Stimulated activated CD4-positive, alpha-beta T cell treated with anti-CD3 and anti-CD28 coated beads, Interleukin-4, amount 100 ng/mL, for 4 hours (primary cell): ENCODE data around the gene NAALADL2.

Experiments
- DNase-seq, 2 experiments: peaks; one replicate each; pipeline ENCODE4 v3.0.0-alpha.2; 2020

Gene NAALADL2

DNA sequence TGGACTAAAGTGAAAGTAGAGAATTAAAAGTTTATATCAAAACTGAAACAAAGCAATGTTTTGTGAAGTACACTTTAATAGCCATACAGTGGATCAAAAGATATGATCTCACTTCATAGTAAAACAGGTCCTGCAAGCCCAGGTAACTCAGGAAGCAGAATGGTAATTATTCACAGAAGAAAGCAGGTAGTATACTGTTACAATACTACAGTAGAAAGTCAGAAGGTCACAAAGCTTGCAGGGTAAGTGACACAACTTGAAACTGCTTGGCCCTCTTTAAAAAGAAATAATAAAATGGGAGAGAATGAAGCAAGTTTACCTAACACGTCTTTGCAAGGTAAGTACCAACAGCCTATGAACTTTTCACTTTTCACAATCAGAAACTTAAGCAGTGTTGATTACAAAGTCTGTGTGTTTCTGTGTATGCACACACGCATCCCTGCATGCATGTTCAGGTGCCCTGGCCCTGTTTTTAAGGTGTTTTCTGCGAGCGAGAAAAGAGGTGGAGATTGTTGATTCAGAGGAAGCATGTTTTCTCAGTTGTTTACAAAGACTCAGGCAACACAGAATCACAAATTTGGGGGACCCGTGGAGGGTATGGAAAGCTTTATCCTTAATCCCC lies at the start of gene NAALADL2:
TSS of gene NAALADL2 (plus strand) at position 221 of the 622 bp plus-strand sequence.
- no peak for DNase-seq

DNA sequence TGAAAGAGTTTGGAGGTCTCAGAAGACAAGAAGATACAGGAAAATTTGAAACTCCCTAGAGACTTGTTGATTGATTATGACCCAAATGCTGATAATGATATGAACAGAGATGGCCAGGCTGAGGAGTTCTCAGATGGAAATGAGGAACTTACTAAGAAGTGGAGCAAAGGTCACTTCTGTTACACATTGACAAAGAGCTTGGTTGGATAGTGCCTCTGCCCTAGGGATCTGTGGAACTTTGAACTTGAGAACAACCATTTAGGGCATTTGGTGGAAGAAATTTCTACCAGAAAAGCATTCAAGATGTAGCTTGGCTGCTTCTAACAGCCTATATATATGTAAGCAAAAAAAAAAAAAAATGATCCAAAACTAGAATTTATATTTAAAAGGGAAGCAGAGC lies 48.9 kb upstream of the NAALADL2 start:
- no peak for DNase-seq

DNA sequence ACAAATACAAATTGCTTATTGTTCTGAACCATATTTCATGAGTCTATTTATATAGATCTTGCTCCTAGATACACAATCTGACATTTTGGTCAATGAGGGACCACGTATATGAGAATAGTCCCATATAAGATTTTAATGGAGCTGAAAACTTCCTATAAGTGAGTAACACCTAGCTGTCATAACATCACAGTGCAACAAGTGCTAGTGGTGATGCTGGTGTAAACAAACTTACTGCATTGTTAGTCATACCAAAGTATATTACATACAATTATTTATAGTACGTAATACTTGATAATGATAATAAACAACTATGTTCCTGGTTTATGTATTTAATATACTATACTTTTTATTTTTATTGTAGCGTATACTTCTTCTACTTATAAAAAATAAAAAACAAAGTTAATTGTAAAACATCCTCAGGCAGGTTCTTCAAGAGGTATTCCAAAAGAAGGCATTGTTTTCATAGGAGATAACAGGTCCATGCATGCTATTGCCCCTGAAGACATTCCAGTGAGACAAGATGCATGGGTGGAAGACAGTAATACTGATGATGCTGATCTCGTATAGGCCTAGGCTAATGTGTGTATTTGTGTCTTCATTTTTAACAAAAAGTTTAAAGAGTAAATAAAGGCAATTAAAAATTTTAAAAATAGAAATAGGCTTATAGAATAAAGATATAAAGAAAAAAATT lies 46.8 kb upstream of the NAALADL2 start:
- no peak for DNase-seq

GRCh38 chr3:174815750-174816149 lies 43.4 kb upstream of the NAALADL2 start:
- no peak for DNase-seq

DNA sequence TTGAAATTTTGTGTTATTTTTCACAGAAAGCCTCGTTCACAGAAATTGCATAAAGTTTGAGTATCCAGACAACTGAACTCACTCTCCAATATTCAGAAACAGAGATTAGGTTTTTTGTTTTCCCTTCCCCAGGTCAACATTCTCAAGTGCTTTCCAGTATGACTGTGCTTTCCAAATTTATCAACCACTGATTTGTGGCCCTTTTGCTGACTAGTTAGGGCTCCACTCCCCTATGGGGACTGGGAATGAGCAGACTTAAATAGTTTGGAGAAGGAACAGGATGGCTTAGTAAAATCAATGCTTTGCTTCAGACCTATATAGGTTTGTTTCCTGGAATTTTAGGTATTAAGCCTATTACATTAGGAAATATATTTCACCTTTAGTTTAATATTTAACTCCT lies 38.2 kb upstream of the NAALADL2 start:
- DNase-seq = no peak

GRCh38 chr3:174821477-174821876 lies 37.7 kb upstream of the NAALADL2 start:
- DNase-seq = no peak

DNA sequence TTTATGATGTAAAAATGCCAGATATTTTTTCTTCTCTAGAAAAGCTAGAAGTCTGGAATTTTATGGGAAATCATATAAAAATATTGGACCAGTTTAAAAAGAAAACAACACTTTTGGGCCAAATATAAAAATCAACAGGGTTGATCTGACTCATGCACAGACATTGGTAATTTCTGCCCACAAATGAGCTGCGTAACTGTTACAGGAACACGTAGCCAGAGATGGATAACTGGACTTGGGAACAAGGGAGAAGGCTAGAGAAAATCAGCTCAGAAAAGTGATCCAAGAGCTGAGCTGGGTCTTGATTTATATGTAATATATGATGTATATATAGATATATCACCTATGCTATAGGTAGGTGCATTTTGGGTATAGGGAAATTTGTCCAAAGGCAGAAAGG lies 36.8 kb upstream of the NAALADL2 start:
- no peak for DNase-seq

- DNase-seq = no peak
These were observed 33.1 kb upstream of the NAALADL2 start for GRCh38 chr3:174826069-174826468.

GRCh38 chr3:174844746-174845145 lies 14.4 kb upstream of the NAALADL2 start:
- no peak for DNase-seq

GRCh38 chr3:174846055-174846454 lies 13.1 kb upstream of the NAALADL2 start:
- no peak for DNase-seq

- no peak for DNase-seq
These were observed 4.1 kb upstream of the NAALADL2 start for GRCh38 chr3:174854987-174855386.

- no peak for DNase-seq
These were observed 1.8 kb upstream of the NAALADL2 start for GRCh38 chr3:174857301-174857700.

DNA sequence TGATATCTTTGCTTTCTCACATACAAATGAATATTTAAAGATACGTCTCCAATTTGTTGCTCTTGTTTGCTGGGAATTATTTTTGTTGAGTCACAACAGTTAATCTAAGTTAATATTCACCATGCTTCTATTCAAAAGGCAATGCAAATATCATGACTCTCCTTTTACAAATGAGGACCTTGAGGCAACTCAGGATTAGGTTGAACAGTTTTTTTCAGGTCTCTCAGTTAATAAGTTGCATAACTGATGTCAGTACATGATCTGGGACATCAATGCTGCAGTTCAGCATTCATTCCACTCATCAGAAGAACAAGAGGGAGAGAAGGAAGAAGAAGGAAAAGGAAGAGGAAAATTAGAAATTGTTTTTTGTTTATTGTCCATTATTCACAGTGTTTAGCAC lies 781 bp upstream of the NAALADL2 start:
- no peak for DNase-seq

DNA sequence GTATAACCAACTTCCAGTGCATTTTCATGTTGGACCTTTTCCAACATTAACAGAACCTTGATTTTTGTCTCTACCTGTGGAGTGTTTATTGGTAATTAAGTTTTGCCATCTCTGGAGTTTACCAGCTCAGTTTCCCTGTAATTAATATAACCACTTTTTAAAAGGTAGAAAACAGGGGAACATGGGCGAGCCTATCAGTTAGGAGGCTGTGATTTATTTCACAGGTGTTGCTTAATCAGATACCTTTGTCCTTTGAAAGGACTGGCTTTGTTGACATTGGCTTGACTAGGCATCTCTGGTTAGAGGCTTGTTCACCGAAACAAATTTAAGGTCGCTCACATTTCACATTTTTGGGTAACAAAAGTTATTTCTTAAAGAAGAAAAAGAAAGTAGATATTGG lies 622 bp downstream of the NAALADL2 start:
- DNase-seq = no peak

GRCh38 chr3:174862101-174862500 lies 3.0 kb downstream of the NAALADL2 start:
- DNase-seq = no peak

DNA sequence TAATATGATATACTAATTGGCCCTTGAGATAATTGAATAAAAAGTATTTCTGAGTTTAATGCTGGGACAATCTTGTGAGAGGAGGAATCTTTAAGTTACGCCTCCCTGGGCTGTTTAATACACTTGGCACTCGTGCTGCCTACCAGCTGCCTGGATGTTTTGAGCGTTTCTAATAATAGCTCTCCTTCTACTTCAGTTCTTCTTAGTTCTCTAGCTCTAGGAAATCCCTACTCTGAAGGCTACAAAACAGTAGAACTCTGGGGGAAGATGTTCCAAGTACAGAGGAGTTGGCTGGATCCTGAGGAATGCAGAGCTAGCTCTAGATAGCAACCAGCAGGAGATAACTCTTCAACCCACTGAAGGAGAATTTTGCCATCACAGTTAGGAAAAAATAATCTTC lies 3.5 kb downstream of the NAALADL2 start:
- DNase-seq = no peak

DNA sequence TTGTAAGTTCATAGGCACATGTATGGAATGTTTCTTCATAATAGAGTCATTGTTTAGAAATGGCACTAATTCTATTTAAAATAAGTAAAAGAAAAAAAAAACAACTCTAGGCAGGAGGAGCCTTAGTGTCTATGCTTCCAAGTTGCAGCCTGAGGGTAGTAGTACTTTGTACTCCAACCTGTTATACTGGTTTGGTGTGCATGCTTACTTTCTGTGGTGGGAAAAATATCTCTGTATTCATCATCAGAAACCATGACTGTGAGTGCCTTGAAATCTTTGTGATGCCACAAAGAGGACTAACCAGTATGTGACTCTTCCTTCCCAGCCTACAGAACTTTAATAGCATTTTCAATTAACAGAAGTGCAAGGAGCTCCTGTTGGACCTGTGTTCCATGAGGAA lies 4.4 kb downstream of the NAALADL2 start:
- no peak for DNase-seq

DNA sequence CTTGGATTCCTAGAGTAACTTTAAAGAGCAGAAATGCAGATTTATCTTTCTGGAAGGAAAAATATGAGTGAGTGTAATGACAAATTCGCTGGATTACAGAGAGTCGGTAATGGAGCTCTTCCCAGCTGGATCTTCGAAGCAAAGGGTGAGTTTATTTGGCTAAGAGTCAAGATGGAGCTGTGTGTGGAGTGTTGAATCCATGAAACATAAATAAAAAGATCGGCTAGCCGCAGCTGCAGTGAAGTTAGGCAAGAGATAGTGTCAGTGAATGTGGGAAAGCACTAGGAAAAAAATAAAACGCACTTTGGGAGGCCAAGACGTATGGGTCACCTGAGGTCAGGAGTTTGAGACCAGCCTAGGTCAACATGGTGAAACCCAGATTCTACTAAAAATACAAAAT lies 10.3 kb downstream of the NAALADL2 start:
- no peak for DNase-seq

DNA sequence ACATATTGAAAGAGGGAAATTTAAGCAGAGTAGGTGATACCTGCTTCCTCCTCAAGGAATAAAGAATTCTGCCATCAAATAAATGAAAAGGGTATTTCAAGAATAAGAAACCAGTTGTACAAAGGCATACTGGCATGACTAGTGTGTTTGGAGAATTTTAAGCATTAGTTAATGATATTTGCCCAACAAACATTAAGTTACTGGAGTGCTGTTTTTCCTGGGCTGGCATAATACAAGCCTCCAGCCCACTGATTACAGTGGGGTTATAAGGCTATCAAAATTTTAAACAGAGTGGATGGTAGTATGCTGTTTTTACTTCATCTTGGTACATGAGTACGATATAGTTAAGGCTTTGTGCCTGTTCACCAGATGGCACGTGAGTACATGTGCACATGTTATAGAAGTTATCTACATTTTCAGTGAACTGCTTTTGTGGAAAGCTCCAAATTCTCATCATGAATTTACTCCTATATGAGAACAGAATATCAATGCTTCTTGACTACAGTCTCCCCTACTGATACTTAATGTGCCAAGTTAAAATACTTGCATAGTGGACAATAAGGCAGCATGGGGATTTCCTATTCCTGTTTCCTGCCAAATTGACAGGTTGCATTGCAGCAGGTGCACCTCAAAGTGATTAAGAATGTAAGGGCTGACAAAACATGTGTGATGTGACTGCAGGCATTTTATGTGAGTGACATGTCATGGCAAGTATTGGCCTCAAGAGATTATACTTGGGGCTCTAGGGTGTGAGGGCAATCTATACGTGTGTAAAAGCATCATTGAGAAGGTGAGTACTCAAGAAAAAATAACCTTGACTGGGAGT lies 14.9 kb downstream of the NAALADL2 start:
- no peak for DNase-seq

- no peak for DNase-seq
These were observed 23.7 kb downstream of the NAALADL2 start for GRCh38 chr3:174882789-174883188.

GRCh38 chr3:174883881-174884675 lies 24.9 kb downstream of the NAALADL2 start:
- no peak for DNase-seq

DNA sequence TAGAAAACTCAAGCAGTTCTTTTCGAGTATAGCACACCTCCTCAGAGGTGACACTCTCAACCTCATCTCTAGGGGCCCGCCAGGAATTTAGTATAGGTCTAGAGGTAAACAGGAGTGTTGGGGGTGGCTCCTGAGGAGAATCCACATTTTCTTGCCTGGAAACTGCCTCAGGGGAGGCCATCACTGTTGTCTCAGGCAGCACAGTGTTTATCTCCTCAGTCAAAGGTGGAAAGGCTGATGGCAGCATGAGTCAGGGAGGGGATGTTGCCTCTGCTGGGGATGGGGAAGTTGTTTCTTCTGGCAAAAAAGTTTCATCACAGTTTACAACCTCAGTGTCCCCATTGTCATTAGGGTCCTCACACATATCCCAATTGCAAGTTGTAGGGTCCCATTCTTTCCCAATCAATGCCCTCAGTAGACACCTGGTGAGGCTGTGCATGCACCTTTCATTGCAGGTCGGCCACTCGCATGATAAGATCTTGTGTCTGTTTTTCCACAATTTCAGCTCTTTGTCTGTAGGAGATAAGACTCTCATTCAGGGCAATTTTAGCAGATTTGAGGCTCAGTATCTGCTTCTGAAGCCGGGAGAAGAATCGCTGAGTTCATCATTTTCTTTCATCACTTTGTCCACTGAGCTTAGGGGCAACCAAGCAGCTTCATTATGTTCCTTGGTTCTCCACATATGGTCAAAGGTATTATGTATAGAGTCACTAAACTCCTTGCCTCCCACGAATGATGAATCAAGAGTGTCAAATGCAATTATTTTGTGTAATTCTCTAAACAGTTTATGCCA lies 25.8 kb downstream of the NAALADL2 start:
- DNase-seq = no peak
